NCI-H2196 (cell line): ENCODE measurements around the gene NOP14.
"Not testable (repeated sequence)": the region's sequence is repeated elsewhere in the genome, so short reads cannot be mapped to it uniquely, and the experiment has no call there.

Experiments used
- DNase-seq: peaks from one replicate; lab custom pipeline; 2025; ENCODE audit not compliant: unreplicated experiment; lab: John Stamatoyannopoulos, UW

The NOP14 gene

GRCh38 chr4:2962614-2963174 lies 512 bp downstream of the NOP14 start:
- peak; percentile 18 for DNase-seq

DNA sequence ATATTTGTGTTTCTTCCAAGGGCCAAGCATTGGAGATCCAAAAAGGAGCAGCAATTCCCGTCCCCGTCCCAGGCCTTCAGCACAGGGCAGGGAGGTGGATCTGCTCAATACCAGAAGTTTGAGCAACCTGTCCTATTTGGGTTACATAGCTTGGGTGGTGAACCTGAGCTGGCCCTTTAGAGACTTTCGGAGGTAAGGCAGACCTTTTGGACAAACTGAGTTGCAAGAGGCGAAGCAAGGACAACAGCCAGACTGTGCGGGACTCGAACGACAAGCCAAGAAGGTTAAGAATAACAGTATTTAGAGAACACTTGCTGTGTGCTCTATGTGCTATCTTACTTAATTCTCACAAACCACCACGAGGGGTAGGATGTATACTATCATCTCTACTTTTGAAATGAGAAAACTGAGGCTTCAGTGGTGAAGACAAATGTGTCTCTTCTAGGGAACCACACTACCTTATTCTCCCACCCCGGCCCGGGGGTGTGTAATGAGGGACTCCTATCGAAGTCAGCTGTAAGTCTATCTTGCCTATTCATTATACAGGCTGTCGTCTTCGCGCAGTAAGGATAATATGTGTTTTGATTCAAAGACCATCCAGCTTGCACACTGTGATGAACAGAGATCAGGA lies 1.3 kb downstream of the NOP14 start:
- no peak for DNase-seq

- no peak for DNase-seq
Observed at GRCh38 chr4:2961421-2961810, 1.8 kb downstream of the NOP14 start.

GRCh38 chr4:2960450-2960849 lies 2.8 kb downstream of the NOP14 start:
- not testable (repeated sequence) for DNase-seq

- DNase-seq, result no peak
Observed at GRCh38 chr4:2958446-2958845, 4.8 kb downstream of the NOP14 start.

- not testable (repeated sequence) for DNase-seq
Observed at GRCh38 chr4:2955186-2956044, 7.8 kb downstream of the NOP14 start.

- DNase-seq, result no peak
Observed at GRCh38 chr4:2954358-2955185, 8.6 kb downstream of the NOP14 start.

- no peak for DNase-seq
Observed at GRCh38 chr4:2953496-2953895, 9.7 kb downstream of the NOP14 start.

DNA sequence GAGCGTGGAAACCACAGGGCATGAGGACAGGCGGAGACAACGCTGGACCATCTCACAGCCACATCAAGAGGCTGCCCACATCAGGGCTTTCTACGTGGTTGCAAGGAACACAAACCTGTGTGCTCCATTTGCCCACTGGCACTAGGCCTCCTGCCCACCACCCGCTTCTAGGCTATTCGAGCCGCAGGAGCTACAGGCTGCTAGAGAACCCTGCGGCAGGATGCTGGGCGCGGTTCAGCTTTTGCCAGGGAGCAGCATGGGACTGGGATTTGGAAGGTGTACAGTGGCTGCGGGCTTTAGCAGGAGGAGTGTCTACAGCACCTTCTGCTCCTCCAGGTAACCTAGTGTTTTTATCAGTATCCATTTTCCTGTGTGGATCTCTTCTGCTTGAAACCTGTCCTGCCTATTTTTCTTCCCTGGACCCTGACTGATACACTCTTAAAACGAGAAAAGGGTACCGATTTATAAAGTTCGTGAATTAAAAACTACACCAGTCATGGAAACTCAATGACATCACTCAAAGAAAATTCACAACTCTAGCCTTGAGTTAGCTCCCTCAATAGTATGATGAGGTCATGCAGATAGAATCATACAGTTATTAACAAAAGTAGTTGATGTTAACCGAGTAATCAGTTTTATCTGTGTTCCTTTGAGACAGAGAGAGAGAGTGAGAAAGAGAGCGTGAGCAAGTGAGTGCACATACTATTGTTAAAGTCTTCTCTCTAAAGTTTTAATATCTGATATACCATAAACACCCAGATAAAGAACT lies 12.8 kb downstream of the NOP14 start:
- no peak for DNase-seq

- DNase-seq, result no peak
Observed at GRCh38 chr4:2949782-2950125, 13.5 kb downstream of the NOP14 start.

DNA sequence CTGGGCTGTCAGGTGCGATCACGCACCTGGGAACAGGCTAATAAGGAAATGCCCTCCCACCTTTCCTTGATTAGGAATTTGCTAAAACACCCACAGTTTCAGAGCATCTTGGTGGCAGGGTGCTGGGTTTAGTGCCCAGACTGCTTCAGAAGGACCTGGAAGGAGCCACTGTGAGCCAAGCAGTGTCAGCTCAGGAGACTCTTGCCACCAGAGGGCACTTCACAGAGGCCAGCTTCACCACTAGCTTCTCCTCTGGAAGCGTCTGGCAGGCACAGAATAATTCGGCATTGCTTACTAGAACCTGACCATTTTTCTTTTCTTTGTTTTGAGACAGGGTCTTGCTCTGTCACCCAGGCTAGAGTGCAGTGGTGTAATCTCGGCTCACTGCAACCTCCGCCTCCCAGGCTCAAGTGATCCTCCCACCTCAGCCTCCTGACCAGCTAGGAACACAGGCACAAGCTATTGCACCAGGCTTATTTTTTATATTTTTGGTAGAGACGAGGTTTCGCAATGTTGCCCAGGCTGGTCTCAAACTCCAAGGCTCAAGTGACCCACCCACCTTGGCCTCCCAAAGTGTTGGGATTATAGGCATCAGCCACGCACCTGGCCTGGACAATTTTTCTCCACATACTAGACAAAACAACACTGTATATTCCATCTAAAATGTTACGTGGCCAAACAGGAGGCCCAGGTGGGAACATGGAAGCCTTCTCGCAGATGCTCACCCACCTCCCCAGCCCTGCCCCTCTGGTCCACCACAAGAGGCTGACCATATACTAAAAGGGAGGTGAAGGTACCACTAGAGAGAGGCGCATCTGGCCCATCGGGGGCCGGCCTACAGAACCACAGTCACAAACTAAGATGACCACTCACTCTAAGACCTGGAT lies 14.1 kb downstream of the NOP14 start:
- peak; percentile 27 for DNase-seq

DNA sequence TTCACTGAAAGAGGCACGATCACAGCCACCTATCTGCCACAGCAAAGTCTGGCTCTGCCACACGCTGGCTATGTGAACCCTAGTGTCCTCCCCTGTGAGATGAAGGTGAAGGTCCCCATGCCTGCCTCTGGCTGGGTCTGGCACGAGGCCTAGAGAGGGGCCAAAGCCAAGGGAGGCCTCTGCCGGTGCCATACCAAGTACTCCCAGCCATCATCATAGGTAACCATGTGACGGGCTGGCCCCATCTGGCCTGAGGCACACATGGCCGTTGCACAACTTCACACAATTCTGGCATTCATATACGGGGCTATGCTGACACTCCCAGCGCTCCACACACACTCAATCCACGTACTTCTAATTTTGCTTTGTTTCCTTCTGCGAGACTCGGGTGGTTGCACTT lies 15.3 kb downstream of the NOP14 start:
- DNase-seq, result no peak

GRCh38 chr4:2946812-2947600 lies 16.2 kb downstream of the NOP14 start:
- DNase-seq, result no peak

DNA sequence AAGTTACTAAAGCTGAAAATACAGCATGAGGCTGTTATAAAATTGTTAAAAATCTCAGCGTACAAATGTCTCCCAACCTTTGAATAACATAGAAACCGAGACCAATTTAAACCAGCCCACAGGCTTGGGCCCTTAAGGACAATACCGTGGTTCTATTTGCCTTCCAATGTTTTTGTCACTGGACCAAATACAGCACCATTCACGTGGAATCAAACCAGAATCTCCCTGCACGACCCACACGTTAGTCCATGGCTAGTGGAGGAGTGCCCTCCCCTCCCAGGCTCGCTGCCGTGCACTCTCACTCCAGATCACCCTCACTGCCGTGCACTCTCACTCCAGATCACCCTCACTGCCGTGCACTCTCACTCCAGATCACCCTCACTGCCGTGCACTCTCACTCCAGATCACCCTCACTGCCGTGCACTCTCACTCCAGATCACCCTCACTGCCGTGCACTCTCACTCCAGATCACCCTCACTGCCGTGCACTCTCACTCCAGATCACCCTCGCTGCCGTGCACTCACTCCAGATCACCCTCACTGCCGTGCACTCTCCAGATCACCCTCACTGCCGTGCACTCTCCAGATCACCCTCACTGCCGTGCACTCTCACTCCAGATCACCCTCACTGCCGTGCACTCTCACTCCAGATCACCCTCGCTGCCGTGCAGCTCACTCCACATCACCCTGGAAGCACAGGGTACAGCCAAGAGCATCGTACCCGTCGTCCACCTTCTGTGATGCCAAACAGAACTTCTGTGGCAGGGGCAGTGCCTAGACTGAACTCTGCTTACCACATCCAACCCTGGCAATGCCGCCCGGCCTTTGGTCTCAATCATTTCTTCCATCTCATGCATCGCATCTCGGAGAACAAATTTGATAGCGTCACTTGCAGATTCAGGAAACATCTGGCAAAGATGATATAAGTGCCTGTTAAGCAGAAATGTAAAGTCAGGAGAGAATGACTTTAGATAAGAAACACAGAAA lies 17.3 kb downstream of the NOP14 start:
- DNase-seq, result not testable (repeated sequence)

GRCh38 chr4:2944586-2945526 lies 18.4 kb downstream of the NOP14 start:
- no peak for DNase-seq

GRCh38 chr4:2944091-2944482 lies 19.1 kb downstream of the NOP14 start:
- DNase-seq, result no peak
